ENCODE results near the gene ZC2HC1B. TPM values are rescaled to one million over a fixed set of nuclear protein-coding genes. Genes with fewer than 3 reads are reported as not detected.

Gene ZC2HC1B
- total and polyA plus RNA-seq, 9 donors, result 0.50 TPM; not detected in 8

- WGBS, 3 donors, result 60 to 68% (median 65%) methylated on average over 4 of the region's 4 CpGs
- Histone ChIP-seq H3K9me3 (no peaks in the 10 kb centered on the region), H3K36me3 (no peaks in the 10 kb centered on the region), H3K4me3 (no peak overlapping the region), H3K4me1 (ENCODE audit: insufficient read depth) (peaks cover 2% of the 10 kb centered on the region), H3K27ac (no peak overlapping the region), H3K27me3 (no peaks in the 10 kb centered on the region)
- TF ChIP-seq POLR2A (IDR thresholded peaks at IDR 0.05) (no peak), CTCF (IDR thresholded peaks at IDR 0.05) (no peak), EP300 (IDR thresholded peaks at IDR 0.05) (no peak)
- intact Hi-C loops (cut with DNase I), result no loop called here
- DNase-seq, result no peak
Measured at GRCh38 chr6:143957679-143958274, 93.5 kb downstream of the ZC2HC1B start.

GRCh38 chr6:143958839-143959399 is 94.6 kb downstream of the ZC2HC1B start:
- no peak for DNase-seq
- no peaks in the 10 kb centered on the region for H3K27me3 ChIP-seq
- TF ChIP-seq POLR2A (IDR thresholded peaks at IDR 0.05) (no peak), EP300 (IDR thresholded peaks at IDR 0.05) (no peak), CTCF (IDR thresholded peaks at IDR 0.05) (no peak)
- peaks cover 4% of the 10 kb centered on the region for H3K4me1 ChIP-seq (ENCODE audit: insufficient read depth)
- no peak overlapping the region for H3K27ac ChIP-seq
- H3K9me3 ChIP-seq, result no peaks in the 10 kb centered on the region
- intact Hi-C loops (cut with DNase I), result no loop called here
- H3K36me3 ChIP-seq, result no peaks in the 10 kb centered on the region
- 30 to 46% (median 30%) methylated on average over 11 of the region's 11 CpGs for WGBS, 3 donors
- H3K4me3 ChIP-seq, result no peak overlapping the region

GRCh38 chr6:143959927-143960326 is 95.7 kb downstream of the ZC2HC1B start:
- H3K4me1 ChIP-seq (ENCODE audit: insufficient read depth), result peaks cover 4% of the 10 kb centered on the region
- WGBS, 3 donors, result 68 to 72% (median 70%) methylated on average over 4 of the region's 4 CpGs

GRCh38 chr6:143961066-143961465 is 96.8 kb downstream of the ZC2HC1B start:
- no peaks in the 10 kb centered on the region for H3K9me3 ChIP-seq
- H3K36me3 ChIP-seq, result no peaks in the 10 kb centered on the region
- intact Hi-C loops (cut with DNase I), result no loop called here
- H3K27me3 ChIP-seq, result no peaks in the 10 kb centered on the region
- TF ChIP-seq POLR2A (IDR thresholded peaks at IDR 0.05) (no peak), CTCF (IDR thresholded peaks at IDR 0.05) (no peak), EP300 (IDR thresholded peaks at IDR 0.05) (no peak)
- DNase-seq, result no peak
- 55 to 70% (median 62%) methylated on average over 3 of the region's 3 CpGs for WGBS, 3 donors
- peaks cover 4% of the 10 kb centered on the region for H3K4me1 ChIP-seq (ENCODE audit: insufficient read depth)
- H3K4me3 ChIP-seq, result no peak overlapping the region
- no peak overlapping the region for H3K27ac ChIP-seq

More at GRCh38 chr6:143959927-143960326, 95.7 kb downstream of the ZC2HC1B start:
- H3K9me3 ChIP-seq, result no peaks in the 10 kb centered on the region
- H3K36me3 ChIP-seq, result no peaks in the 10 kb centered on the region
- no peak for TF ChIP-seq EP300 (IDR thresholded peaks at IDR 0.05)
- TF ChIP-seq POLR2A (IDR thresholded peaks at IDR 0.05), result no peak
- TF ChIP-seq CTCF (IDR thresholded peaks at IDR 0.05), result no peak
- intact Hi-C loops (cut with DNase I), result no loop called here
- H3K27ac ChIP-seq, result no peak overlapping the region
- H3K27me3 ChIP-seq, result no peaks in the 10 kb centered on the region
- no peak overlapping the region for H3K4me3 ChIP-seq
- DNase-seq, result no peak
